Fibroblast of skin of abdomen (primary cell): ENCODE results near the gene CEP20.
"Not testable (repeated sequence)": the region's sequence is repeated elsewhere in the genome, so short reads cannot be mapped to it uniquely, and the experiment has no call there.

Experiments
- DNase-seq: peaks from one replicate; pipeline ENCODE4 v3.0.0-alpha.2; 2013

The CEP20 gene

DNA sequence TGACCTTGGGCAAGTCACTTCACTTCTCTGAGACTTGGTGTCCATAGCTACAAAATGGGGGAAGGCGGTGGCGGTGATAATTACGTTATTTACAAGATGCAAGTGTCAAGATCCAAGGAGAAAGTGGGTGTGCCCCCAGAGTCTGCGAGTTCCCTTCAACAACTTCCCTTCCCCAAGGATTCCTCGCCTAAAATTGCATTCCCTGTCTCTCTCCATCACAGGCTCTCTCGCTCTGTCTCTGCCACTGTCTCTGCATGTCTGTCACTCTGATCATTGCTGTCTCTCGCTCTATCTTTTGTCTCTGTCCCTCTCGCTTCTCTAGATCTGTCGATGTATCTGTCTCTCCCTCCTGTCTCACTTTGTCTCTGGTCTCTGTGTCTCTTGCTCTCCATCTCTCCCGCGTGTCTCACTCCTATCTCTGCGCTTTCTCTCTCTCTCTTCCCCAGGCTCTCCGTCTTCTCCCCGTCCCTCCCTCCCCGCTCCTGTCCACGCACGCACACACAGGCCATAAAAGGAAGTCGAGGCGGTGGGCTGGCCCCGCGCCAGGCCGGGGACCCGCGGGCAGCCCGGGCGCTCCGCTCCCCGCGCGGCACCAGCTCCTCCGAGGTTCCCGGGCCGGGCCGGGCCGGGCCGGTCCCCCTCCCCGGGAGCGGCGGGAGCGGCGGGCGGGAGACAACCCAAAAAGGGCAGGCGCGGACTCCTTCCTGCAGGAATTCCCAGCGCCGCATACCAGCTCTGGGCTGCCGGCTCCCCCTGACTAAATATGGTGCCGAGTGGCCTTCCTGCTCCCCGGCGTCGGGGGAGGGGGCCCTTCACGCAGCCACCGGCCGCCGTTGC, 30.5 kb downstream of the CEP20 start:
- DNase-seq: peak; percentile 67

DNA sequence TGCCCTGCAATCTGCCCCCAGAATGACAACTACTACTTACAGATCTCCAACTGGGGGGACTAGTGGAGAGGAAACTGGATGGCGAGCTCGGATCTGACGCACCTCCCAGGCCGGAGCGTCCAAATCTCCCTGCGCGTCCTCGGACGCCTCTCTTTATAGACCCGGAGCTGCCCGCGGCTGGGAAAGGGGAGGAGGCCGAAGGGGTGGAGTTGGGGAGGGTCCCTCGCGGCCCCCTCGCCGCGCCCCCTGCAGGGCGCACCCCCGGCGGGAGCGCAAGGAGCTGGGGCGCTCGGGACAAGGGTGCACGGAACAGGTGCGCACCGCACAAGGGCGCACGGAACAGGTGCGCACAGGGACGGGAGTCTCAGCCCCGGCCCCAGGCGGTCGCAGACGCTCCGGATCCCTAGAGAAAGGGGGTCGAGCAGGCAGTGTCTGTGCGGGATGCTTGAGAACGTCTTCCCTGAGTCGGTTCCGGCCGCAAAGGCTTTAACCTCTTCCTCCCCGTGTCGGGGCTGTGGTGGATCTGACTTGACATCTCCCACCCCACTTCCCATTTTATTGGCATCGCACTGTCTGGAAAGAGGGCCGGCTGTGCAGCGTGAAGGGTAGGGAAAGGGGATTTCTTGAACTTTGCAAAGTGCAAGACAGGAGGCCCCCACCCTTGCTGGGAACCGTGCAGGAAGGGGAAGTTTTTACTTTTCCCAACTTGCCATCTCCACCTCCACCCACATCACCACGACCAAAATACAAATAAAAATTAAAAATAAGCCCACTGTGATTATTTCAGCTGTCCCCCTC, 31.3 kb downstream of the CEP20 start, which contains the start of gene MYH11:
Gene MYH11 (minus strand): TSS at position 128 of the 798 bp plus-strand sequence. CDS start 18,776 bp downstream, outside the sequence.
- DNase-seq: no peak

DNA sequence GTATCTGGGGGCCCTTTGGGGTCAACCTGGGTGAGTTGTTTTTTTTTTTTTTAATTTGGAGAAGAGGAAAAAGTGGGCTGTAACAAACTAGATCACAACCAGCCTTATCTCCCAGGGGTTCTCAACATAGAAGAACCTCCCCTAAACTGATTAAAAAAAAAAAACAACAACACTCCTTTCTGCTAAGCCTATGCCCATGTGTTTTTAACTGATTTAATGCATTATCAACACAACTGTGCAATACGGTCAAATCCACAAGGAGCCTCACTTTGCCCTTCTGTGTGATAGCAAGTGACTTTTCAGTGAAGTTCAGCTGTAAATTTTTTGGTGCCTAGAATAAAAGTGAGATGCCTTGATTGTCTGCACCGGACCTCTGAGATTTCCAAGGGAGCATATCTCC, 32.2 kb downstream of the CEP20 start:
- DNase-seq: no peak

DNA sequence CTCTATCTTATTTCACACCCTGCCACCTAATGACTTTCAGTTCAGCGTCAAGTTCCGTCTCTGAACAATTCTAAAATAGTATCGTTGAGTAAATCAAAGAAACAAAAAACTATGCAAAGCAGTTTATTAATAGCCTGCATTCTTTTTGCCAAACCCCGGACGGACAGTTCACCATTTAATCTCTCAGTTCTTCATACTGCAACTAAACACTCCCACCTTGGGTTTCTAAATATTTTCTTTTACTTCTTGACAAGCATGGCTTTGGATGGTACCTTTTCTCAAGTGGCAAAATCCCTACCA, 32.7 kb downstream of the CEP20 start:
- no peak for DNase-seq

DNA sequence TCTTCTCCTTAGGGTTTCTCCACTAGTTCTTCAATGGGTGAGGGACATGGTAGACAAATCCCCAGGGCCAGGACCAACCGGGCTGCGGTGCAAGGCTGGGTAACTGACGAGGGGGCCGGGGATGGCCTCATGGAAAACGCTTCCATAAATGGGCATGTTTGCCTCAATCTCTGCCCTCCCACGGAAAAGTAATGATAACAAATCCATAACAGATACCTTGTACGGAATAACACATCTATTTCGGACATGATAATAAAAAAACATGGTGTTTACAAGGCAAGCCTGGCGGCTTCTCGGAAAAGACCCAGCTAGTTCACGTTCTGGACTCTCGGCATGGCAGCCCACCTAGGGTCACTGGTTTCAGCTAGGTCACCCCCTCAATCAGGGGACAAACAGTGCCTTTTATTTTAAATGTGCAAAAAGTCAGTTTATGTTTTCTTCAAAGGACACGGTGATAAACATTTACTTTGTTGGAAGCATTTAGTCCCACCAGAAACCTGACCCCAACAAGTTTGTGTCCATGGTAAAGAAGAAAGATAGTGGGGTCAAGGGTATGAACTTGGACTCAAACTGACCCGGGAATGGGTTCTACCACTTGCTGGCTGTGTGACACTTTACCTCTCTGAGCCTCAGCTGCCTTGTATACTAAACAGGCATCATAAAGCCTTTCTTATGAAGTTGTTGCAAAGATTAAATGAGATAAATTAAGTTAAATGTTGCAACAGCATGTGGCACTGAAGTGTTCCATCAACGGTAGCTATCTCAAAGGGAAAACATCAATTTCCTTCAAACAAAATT, 33.3 kb downstream of the CEP20 start:
- no peak for DNase-seq

DNA sequence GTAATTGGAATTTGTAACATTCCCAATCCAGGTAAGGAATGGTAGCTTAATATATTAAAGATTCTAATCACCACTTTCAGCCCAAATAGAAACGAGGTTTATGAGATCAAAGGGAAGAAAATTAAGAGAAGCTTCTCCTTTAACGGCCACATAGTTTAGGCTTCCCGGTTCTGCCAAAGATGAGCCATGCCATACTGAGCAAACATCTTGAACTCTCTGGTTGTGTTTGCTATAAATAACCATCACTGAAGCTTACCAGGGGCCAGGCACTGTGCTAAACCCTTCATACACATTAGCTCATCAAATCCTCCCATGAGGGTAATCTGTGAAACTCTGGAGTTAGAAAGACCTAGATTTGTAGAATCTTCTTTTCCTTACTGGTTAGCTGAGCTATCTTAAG, 34.3 kb downstream of the CEP20 start:
- no peak for DNase-seq

DNA sequence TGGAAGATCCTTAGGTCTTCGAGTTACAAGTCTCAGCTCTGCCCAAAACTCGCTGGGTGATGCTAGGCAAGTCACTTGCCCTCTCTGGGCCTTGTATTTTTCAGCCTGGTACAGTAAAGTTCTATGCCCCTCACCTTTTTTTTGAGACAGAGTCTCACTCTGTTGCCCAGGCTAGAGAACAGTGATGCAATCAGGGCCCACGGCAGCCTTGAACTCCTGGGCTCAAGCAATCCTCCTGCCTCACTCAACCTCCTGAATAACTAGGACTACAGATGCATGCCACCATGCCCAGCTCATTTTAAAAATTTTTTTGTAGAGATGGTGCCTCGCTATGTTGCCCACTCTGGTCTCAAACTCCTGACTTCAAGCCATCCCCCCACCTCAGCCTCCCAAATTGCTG, 35.4 kb downstream of the CEP20 start:
- no peak for DNase-seq

DNA sequence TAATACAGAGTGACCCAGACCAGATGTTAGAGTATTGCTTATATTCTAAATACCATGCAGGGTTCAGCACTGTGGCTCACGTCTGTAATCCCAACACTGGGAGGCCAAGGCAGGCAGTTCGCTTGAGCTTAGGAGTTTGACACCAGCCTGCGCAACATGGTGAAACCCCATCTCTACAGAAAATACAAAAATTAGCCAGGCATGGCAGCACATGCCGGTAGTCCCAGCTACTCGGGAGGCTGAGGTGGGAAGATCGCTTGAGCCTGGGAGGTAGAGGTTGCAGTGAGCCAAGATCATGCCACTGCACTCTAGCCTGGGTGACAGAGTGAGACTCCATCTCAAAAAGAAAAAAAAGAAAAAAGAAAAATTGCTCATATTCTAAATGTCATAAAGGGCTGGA, 37.8 kb downstream of the CEP20 start:
- DNase-seq: not testable (repeated sequence)

DNA sequence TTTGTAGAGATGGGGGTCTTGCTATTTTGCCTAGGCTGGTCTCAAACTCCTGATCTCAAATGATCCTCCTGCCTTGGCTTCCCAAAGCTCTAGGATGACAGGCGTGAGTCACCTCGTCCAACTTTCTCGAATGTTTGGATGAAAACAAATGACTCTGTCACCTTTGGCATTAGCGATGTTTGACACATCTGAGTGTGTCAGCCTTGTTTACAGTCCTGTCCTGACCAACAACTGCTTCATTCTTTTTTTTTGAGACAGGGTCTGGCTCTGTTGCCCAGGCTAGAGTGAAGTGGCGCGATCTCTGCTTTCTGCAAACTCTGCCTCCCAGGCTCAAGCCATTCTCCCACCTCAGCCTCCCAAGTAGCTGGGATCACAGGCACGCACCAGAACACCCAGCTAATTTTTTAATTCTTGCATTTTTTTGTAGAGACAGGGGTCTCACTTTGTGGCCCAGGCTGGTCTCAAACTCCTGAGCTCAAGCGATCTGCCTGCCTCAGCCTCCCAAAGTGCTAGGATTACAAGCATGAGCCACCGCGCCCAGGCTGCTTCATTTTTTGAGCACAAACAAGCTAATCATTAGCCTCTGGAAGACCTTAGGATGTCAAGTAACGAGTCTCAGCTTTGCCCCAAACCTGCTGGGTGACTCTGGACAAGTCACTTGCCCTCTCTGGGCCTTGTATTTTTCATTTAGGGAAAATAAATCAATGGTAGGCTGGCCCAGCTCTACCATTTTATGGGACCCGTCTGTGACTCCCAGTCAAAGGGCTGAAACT, 39.0 kb downstream of the CEP20 start:
- no peak for DNase-seq

DNA sequence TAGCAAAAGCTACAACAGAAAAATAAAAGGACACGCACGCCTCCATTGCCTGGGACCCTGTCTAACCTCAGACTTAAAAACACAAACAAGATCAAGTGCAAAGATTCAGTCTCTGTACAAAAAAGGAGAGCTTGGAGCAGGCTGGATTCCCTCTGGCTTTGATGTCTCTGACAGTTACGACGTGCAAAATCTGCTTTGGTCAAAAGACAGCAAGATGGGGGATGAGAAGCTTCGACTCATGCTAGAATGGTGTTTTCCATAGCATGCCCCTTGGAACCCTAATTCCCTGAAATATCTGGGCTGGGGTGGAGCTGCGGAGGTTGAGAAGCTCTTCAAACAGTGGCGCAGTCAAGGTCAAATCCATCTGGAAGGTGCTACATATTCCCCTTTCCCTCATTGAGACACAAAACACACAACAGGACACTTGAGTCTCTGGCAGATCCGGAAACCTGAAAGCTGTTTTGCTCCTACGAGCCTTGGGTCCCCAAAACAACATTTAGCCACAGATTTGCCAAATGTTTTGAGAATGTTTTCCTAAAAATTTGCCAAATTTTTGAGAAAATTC, 40.7 kb downstream of the CEP20 start:
- DNase-seq: no peak

DNA sequence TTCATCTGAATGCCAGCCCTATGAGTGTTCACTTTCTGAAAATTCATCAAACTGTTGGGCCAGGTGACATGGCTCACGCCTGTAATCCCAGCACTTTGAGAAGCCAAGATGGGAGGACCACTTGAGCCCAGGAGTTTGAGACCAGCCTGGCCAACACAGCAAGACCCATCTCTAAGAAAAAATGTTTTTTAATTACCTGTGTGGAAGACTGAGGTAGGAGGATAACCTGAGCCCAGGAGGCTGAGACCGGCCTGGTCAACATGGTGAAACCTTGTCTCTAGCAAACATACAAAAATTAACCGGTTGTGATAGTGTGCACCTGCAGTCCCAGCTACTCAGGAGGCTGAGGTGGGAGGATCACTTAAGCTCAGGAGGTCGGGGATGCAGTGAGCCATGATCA, 41.9 kb downstream of the CEP20 start:
- no peak for DNase-seq

DNA sequence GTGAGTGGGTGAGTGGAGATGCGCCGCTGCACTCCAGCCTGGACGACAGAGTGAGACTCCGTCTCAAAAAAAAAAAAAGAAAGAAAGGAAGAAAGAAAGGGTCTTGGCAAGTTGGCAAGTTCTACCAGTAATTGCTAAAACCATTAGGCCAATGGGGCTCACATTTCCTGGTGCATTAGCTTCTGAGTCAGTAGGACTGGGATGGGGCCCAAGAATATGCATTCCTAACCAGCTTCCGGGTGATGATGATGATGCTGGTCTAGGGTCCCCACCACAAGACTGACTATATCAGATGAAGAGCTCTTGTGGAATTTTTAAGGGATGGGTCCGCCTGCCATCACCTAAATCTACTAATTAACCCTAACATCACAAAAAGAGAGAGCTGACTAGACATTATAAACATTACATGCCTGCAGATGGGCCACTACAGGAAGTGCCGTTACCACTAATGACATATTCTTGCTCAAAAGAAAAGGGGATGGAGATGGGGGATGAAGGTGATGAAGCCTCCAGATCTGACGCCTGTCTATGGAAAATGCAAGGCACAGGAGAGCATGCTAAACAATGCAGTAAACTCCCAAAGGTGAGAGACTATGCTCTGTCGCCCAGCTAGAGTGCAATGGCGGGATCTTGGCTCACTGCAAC, 44.6 kb downstream of the CEP20 start:
- DNase-seq: no peak

DNA sequence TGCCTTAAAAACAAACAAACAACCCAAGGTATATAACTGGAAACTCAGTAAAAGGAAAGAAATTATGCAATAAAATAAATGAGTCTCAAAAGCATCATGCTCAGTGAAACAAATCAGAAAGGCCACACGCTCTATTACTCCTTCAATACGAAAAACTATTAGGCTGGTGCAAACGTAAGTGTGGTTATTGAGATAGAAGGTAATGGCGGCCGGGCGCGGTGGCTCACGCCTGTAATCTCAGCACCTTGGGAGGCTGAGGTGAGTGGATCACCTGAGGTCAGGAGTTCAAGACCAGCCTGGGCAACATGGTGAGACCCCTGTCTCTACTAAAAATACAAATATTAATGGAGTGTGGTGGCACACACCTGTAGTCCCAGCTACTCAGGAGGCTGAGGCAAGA, 49.2 kb downstream of the CEP20 start:
- not testable (repeated sequence) for DNase-seq

DNA sequence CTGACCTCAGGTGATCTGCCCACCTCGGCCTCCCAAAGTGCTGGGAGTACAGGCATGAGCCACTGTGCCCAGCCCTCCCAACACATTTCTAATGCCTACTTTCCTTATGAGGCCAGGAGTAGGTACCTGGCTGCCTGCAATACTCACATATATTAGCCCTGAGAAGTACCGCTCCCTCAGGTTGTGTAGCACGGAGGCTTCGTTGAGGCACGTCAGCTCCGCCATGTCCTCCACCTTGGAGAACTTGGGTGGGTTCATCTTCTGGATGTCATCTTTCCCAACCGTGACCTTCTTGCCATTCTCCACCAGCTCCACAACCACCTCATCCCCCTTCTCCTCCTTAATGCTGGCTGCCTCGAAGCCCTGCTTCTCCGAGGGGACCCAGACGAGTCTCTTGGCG, 50.6 kb downstream of the CEP20 start:
- no peak for DNase-seq

DNA sequence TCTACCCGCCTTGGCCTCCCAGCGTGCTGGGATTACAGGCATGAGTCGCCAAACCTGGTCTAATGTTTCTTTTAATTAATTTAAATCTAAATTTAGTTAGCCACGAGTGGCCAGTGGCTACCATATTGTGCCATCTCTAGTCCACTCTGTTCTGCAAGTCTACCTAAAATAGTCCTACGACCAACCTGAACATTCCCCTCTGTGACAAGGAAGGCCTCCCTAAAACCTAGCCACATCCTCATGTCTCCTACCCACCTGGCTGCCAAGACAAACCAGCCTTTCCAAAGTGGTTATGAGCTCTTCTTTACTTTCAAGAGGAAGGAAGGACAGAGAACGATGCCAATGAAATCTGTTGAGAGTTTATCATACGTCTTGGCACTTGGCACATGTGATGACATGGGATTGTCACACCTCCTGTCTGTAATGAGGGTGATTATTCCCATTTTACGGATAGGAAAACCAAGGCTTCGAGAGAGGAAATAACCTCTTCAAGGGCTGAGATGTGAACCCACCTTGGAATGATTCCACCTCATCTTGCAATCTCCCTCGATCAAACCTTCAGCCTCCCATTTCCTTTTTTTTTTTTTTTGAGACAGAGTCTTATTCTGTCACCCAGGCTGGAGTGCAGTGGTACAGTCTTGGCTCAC, 51.3 kb downstream of the CEP20 start:
- no peak for DNase-seq

DNA sequence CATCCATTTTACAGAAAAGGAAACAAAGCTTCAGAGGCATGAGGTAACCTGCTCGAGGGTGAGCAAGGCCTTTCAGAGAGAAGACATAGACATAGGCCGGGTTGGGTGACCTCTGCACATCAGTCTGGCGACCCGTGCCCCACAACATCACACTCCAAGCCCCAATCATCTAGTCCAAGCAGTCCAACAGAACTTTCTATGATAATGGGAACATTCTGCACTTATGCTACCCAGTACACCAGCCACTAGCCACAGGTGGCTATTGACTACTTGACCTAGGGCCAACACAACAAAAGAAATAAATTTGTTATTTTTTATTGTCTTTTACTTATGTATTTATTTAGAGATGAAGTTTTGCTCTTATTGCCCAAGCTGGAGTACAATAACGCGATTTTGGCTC, 52.3 kb downstream of the CEP20 start:
- DNase-seq: no peak

DNA sequence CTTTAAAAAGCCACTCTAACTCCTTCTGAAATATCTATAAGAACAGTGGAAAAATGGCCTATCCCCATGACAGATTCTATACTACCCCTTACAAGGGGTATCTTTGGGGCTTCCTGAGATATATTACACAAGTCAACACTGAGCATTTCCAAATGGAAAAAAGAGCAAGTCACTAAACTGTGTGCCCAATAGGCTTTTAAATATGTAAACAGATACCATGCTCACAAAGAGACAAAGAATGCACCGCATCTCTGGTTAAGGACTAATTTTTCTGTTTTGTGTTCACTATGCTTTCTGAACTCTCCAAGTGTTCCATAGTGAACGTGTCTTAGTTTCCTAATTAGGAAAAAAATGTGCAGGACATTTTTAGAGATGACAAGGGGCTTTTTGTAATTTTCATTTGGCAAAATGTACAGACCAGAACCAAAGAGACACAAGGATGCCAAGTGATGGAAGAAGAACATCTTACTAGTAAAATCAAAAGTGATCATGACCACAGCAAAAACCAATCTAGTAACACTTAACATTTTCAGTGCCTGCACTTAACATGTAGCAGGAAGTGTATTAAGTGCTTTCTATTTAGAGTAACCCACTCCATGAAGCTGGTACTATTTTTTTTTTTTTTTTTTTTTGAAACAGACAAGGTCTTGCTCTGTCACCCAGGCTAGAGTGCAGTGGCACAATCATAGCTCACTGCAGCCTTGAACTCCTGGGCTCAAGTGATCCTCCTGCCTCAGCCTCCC, 53.1 kb downstream of the CEP20 start:
- no peak for DNase-seq

DNA sequence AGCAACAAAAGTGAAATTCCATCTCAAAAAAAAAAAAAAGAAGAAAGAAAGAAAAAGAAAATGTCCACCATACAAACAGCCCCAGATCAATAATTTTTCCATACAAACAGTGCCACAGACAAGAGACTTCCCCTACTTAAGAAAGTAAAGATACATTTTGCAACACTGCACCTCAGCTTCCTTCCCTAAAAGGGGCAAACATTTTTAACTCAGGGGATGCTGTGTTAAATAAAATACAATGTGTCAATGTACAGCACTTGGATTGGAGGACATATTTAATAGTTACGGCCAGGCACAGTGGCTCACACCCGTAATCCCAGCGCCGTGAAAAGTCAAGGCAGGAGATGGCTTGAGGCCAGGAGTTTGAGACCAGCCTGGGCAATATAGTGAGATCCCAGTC, 53.9 kb downstream of the CEP20 start:
- DNase-seq: no peak

DNA sequence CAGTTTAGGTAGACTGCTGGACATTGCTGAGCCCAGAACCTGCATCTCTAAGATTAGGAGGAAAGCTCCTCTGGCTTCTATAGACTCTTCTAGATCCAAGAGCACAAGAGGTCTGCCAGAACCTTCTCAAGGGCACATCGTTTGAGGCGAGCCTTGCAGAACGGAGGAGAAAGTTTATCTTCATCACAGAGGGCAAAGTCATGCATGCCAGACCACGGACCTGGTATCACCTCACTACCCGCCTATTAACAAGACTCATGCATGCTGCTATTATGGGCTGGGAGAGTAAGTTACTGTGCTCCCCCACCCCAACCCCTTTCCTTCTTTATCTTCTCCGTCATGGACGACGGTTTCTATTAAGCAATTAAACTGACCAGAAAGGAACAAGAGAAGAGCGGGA, 54.9 kb downstream of the CEP20 start:
- no peak for DNase-seq

DNA sequence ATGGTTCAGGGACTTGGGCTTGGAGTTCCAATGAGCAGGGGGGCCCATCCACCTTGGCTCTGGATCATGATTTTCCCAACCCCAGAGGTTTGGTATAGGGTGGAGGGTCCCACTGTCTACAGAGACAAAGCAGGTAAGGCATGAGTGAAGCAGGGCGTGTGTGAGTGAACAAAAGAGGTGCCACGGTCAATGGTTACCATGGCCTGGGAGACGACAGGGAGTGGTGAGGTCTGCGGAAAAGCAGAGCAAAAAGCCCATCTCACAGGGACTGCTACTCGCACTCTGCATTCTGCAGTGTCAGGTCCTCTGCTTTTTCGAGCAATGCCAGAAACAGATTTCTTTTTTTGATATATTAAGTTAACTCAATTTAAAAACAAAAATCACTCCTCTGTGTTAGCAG, 56.2 kb downstream of the CEP20 start:
- no peak for DNase-seq
